Bone marrow (tissue), 2 donors: ENCODE results near the gene ZNF514.
"Not testable (repeated sequence)": the region's sequence is repeated elsewhere in the genome, so short reads cannot be mapped to it uniquely, and the experiment has no call there.

Experiments used
- DNase-seq, 2 donors: peaks; one replicate each; lab custom pipeline; 2025; lab: John Stamatoyannopoulos, UW

The ZNF514 gene

DNA sequence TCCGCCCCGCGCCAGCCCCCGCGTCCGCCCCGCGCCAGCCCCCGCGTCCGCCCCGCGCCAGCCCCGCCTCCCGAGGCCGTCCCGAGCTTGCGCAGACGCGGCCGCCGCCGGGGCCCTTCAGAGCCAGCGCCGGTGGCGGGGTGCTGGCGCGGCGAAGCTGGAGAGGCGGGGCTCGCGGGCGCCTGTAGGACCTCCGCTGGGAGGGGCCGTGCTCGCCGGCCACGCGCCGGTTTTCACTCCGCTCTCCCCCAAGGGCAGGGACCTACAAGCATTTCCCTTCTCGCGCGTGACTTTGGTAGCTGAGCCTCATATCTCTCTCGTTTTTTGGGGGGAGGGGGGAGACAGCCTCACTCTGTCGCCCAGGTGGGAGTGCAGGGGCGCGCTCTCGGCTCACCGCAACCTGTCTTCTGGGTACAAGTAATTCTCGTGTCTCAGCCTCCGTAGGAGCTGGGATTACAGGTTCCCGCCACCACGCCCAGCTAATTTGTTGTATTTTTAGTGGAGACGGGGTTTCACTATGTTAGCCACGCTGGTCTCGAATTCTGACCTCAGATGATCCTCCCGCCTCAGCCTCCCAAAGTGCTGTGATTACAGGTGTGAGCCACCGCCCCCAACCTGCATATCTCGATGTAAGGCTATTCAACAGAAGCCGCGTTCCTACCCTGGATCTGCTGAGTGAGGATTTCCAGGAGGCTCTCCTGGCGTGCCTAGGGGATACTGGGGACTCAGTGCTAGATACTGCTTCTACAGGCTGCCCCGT is at the start of gene ZNF514:
Gene ZNF514 (minus strand): TSS at position 159 of the 760 bp plus-strand sequence. CDS start 6,595 bp downstream, outside the sequence.
- DNase-seq: peak; percentile 6 to 28

DNA sequence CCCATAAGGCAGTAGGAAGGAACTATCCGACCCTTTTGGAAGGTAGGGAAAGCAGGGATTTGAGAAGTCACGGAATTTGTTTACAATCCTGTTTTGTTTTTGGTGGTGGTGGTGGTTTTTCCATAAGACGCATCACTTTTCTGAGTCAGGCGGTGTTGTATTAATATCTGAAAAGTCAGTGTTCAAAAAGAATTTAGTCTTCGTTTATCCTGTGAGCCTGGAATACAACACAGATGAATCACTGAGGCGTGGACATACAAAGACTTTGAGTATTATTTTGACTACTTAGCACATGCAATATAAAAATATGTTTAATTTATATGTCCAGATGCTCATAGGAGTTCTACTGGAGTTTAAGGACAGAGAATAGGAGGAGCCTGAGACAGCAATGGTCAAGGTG is 48.5 kb upstream of the ZNF514 start:
- no peak for DNase-seq

- peak; percentile 70 to 71 for DNase-seq
Measured at GRCh38 chr2:95207111-95207961, 47.7 kb upstream of the ZNF514 start, which contains the start of gene ZNF892. Gene ZNF892 (plus strand): TSS chr2:95207521. CDS start chr2:95207816, 295 bp downstream.

- no peak for DNase-seq
Measured at GRCh38 chr2:95206096-95206495, 46.4 kb upstream of the ZNF514 start.

DNA sequence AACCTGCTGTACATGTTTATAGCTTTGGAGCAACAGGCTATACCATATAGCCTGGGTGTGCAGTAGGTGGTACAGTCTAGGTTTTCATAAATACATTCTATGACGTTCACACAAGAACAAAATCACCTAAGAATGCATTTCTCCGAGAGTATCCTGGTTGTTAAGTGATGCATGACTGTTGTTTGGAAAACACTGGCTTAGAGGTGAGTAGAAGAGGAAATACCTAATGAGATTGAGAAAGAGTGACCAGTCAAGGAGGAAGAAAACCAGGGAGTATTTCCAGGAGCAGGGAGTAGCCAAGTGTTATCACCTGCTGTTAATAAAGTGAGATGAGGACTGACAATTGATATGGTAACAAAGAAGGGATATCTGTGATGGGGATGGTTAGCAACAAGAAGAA is 44.7 kb upstream of the ZNF514 start:
- no peak for DNase-seq

GRCh38 chr2:95203911-95204310 is 44.3 kb upstream of the ZNF514 start:
- DNase-seq: no peak

DNA sequence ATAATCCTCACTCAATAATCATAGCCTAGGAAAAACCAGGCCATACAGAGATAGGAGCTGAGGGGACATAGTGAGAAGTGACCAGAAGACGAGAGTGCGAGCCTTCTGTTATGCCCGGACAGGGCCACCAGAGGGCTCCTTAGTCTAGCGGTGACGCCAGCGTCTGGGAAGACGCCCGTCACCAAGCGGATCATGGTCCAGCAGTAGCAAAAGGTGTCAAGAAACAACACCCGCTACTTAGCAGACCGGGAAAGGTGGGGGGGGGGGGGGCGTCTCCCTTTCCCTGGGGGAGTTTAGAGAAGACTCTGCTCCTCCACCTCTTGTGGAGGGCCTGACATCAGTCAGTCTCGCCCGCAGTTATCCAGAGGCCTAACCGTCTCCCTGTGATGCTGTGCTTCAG is 33.3 kb upstream of the ZNF514 start:
- DNase-seq: not testable (repeated sequence)

GRCh38 chr2:95185973-95186372 is 26.3 kb upstream of the ZNF514 start:
- DNase-seq: no peak

DNA sequence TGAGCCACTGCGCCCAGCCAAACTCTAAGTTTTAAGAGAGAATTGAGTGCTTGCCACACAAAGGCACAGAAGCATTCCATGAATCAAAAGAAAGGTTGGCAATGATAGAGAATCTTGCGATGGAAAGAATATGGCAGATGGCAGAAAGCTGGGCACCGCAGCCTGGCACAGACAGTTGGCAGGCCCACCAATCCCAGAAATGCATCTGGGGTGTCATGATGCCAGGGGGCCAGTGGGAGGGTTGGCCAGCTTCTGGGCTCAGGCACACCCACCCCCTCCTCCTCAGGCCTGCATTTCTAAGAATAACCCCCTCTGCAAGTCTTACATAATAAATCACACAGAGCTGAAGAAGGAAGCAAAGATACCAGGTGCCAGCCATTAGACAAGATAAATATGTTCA is 25.5 kb upstream of the ZNF514 start:
- DNase-seq: no peak

DNA sequence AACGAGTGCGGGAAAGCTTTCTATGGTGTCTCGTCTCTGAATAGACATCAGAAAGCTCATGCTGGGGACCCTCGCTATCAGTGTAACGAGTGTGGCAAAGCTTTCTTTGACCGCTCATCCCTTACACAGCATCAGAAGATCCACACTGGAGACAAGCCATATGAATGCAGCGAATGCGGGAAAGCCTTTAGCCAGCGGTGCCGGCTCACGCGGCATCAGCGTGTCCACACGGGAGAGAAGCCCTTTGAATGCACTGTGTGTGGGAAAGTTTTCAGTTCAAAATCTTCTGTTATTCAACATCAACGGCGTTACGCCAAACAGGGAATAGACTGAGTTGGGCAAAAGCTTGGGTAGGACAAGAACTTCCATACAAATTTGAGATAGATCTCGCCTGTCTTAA is 22.1 kb upstream of the ZNF514 start:
- no peak for DNase-seq

- no peak for DNase-seq
Measured at GRCh38 chr2:95179451-95179850, 19.8 kb upstream of the ZNF514 start.

GRCh38 chr2:95174031-95174542 is 14.4 kb upstream of the ZNF514 start:
- no peak for DNase-seq

- DNase-seq: no peak
Measured at GRCh38 chr2:95171902-95172301, 12.3 kb upstream of the ZNF514 start.

DNA sequence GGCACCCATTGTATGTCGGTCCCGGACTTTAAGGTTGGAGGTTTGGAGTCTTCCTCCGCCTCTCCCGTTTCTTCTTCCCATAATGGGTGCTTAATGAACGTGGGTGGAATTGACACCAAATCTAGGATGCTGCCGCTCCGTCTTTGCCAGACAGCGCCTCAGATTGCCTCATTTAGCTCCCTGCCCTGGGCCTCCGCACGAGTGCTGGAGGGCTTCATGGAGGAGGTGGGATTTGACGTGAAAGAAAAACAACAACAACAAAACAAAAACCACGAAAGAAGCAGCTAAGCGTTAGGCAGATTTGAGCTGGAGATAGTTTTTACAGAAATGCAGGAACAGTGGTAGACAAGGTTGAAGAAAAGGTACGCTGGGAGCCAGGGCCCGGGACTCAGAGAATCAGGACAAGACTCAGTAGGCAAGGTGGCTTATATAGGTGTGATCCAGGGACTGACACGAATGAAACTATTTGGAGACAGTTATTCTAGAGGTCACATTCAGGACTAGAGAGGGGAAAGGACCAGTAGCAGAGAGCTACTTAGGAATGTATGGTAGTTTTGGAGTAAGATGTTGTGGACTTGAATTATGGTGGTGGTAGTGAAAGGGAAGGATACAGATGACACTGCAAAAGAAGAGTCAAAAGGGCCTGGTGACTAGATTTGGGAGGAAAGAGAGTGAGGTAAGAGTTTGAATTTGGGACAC is 6.6 kb upstream of the ZNF514 start:
- no peak for DNase-seq

- peak; percentile 81 to 90 for DNase-seq
Measured at GRCh38 chr2:95165371-95166064, 5.9 kb upstream of the ZNF514 start, which contains the start of gene ZNF2. Gene ZNF2 (plus strand): TSS chr2:95165809. CDS start chr2:95176227, 10,418 bp downstream.

GRCh38 chr2:95165030-95165370 is 5.4 kb upstream of the ZNF514 start:
- peak in 1 of 2 donors; percentile 36 for DNase-seq

DNA sequence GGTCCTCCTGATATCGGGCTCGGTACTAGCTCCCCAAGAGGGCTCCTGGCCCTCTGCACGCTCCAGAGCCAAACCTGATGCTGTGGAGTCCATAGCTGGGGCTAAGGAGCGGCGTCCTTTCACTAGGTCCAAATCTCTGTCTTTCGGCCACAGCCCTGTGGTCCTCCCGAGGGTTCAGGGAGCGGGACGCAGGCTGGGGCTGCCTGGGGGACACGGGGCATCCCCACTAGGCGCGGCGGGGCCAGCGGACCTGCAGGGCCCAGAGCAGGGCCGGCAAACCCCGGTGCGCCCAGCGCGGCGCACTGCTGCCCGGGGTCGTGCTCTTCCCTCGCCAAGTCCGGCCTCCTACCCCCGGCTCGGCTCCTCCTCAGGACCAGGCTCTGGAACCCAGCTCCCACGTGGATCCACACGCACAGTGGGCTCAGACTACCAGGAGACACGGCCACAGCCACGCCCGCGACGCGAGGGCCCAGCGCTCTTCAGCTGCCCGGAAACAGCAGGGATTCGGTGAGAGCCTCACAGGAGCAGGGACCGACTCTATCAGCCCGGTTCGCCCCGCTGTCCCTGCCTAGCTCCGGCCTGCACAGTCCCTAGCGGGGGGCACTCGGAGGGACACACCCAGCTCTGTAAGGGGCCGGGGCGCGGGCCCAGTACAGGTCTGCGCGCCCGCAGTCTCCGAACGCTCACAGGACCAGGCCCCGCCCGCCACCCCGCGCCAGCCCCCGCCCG is 593 bp downstream of the ZNF514 start:
- peak in 1 of 2 donors; percentile 22 for DNase-seq

DNA sequence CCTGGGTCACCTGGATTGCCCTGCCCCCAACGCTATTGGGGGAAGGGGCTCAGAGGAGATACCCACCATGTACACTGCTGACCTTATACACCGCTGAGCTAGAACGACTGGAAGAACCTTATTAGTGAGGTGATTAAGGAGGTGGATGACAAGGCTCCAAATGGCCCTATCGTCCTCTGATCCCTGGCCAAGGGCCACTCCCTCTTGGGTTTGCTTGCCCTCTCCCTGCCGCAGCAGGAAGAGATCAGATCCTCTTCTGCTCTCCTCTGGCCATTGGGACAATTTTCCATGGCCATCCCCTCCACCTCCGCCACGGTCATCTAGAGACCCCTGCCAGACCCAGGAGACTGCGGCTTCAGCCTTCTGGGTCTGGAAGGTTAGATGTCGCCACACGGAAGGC is 1.2 kb downstream of the ZNF514 start:
- no peak for DNase-seq

DNA sequence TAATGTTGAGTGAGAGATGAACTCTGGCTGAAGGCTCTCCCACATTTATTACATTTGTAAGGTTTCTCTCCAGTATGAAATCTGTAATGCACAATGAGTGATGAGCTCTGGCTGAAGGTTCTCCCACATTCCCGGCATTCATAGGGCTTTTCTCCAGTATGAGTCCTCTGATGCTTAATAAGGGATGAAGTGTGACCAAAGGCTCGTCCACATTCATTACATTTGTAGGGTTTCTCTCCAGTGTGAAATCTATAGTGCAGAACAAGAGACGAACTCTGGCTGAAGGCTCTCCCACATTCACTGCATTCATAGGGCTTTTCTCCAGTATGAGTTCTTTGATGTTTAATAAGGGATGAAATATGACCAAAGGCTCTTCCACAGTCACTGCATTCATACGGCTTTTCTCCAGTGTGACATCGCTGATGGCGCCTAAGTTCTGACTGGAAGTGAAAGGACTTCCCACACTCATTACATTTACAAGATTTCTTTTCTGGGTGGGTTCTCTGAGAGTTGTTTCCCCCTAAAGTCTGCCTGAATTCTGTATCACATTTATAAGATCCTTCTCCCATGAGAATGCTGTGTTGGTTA is 10.2 kb downstream of the ZNF514 start:
- no peak for DNase-seq

GRCh38 chr2:95143838-95144237 is 15.8 kb downstream of the ZNF514 start:
- DNase-seq: no peak
